Left cardiac atrium (tissue), 4 donors: ENCODE results near the gene PARP3. TPM values are rescaled to one million over a fixed set of nuclear protein-coding genes. Genes with fewer than 3 reads are reported as not detected.
A peak's percentile ranks its signal among the peaks of the same experiment; 100 is the strongest.

Source experiments
- ATAC-seq, 2 donors: fragments of 200-7000 bp; cut with Tn5 transposase; one replicate each; pipeline ENCODE4 v1.9.1; 2020; ENCODE audit warnings: mild to moderate bottlenecking in 2 of 2, moderate library complexity in 2 of 2
- DNase-seq: peaks from one replicate; pipeline ENCODE4 v3.0.0-alpha.2; 2020
- intact Hi-C, 2 donors: fragments of 100-400 bp; cut with DNase I; formaldehyde crosslinking; loops; one replicate each; pipeline versions ENCODE4 v1.14.1 to v1.15.1; 2022 to 2023
- total RNA-seq, 2 donors: library from RNA; stranded (reverse); fragmentation: NEBNext Ultra II Directional; extraction: Animal tissue kit (Norgen Biotek cat#: 25700); gene quantifications; one replicate each; pipeline ENCODE4 v1.2.1, GENCODE V29; 2021
- donor health status: DM: no; HTN: yes; CAD: no.
- donor health status: DM: no; HTN: yes; CAD: no; lungs with severe emphysema.
- donor health status: DM: yes; HTN: yes; CAD: no.
- donor health status: Dilated cardiomyopathy.

The PARP3 gene
- total RNA-seq, 2 donors from 2014 or later: 13.2 to 13.4 TPM

GRCh38 chr3:51932471-51933370, 9.4 kb upstream of the PARP3 start:
- intact Hi-C loops: no loop called here
- no peak for DNase-seq
- ATAC-seq: no peak

DNA sequence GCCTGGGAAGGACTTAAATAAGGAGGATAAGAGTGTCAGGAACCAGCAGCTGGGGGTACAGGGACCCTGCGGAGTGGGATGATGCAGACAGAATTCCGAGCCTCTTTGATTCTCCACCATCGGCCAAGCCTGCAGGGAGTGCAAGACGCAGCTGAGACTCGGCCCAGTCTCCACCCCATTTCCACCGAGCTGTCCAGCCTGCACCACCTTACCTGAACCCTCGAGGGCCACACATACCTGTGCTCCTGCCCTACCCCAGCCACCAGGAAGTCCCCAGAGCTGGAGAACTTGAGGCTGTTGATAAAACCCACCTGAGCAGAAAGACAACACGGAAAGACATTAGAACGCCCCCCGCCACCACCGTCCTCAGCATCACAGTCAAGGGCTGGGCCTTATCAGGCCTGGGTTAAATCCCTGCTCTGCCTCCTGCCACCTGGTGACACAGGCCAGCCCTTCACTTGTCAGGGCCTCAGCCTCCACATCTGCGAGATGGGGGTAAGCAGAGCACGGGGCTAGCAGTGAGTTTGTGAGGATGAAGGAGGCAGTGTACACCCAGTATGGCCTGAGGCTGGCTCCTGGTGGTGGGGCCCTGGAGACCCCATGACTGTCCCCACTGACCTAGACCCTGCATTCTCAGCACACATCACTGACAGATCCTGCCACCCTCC, 8.6 kb upstream of the PARP3 start:
- intact Hi-C loops: no loop called here
- ATAC-seq (no peak), DNase-seq (no peak)

DNA sequence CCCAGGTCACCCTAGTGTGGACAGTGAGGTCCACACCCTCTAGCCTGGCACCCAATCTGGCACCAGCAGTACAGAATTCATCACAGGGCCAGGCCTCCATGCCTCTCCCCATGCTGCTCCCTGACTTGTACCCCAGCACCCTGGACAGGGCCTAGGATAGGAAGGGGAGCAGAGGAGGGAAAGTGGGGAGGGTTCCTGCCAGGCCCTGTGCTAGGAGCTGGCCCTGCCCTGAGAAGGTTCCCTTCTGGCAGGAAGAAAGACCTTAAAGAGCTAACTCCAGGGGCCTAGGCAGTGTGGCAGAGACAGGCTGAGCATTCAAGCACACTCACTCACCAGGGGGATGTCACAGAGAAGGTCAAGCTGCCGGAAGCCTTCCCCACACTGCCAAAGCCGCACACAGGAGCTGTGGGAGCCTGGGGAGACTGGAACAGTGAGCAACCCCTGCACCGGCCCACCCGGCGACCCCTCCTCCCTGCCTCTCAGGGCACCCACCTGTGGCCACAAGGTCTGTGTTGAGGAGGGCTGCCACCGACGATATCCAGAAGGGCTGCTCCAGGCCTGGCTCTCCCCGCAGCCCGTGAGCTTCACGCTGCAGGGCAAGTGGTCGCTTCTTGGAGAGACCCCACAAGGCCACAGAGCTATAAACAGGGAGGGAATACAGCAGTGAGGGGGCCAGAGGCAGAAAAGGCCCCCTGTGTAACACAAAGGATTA, 7.9 kb upstream of the PARP3 start:
- no peak for ATAC-seq
- intact Hi-C loops: no loop called here
- no peak for DNase-seq

GRCh38 chr3:51934991-51935885, 6.9 kb upstream of the PARP3 start:
- ATAC-seq (no peak), DNase-seq (no peak)
- intact Hi-C loops: no loop called here

GRCh38 chr3:51935886-51936755, 6.0 kb upstream of the PARP3 start:
- no peak for ATAC-seq
- no peak for DNase-seq

GRCh38 chr3:51937014-51937413, 5.1 kb upstream of the PARP3 start:
- DNase-seq (no peak), ATAC-seq (no peak)
- intact Hi-C loops: no loop called here

More at GRCh38 chr3:51935886-51936755, 6.0 kb upstream of the PARP3 start:
- intact Hi-C loops: no loop called here

- no peak for DNase-seq
- intact Hi-C loops: no loop called here
- ATAC-seq: no peak
These were observed 4.3 kb upstream of the PARP3 start for GRCh38 chr3:51937611-51938450.

DNA sequence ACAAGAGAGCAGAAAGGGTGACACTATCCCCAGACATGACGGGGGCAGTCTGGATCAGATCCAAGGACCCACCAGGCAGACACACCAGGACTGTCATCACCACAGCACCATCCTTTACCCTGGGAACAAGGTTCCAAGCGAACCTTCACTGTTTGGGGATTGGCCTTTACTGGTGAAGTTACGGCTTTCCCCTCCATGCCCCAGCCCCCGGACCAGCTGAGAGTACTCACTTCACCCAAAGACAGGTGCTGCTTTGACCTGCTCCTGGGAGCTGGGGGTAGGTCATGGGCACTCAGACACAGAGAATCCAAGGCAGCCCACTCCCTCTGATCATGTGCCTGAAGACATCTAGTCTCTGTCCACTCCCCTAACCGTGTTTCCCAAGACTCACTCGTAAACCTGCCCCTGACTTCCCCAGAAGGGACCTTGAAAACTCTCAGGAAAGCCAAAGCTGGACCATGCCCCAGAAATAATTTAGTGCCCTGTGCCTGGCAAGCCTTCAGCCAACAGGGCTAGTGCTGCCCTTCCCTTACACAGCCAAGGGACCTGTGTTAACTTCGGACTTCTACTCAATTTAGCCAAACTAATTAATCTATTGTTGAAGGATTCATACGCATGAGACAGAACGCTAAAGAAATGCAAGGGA, 3.3 kb upstream of the PARP3 start:
- no peak for DNase-seq
- ATAC-seq: no peak

GRCh38 chr3:51940648-51941462, 1.3 kb upstream of the PARP3 start:
- DNase-seq (no peak), ATAC-seq (no peak)
- intact Hi-C loops: no loop called here

More for the DNA sequence above, 3.3 kb upstream of the PARP3 start:
- intact Hi-C loops: no loop called here

DNA sequence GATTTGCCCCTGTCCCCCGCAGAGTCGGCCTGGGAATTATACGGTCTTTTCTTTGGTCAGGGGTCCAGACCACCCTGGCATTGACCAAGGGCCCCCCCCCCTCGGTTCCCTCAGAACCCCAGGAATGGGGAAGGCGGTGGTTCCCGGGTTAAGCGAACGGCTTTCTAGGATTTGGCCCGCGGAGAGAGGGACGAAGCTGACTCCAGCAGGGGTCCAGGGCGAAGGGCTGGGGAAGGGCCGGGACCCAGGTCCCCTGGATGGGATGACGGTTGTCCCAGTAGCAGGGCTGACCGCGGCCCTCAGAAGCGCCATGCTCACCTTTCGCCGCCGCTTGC, 733 bp upstream of the PARP3 start:
- intact Hi-C loops: no loop called here
- ATAC-seq: peak in 1 of 2 donors; percentile 0
- no peak for DNase-seq

GRCh38 chr3:51942603-51943450, 664 bp downstream of the PARP3 start:
- ATAC-seq (peak; percentile 27 to 40), DNase-seq (peak; percentile 72)
- intact Hi-C loops: loop anchor here in 1 of 2 donors (2.0 kb wide), 1 partner anchor 32 kb away; the partner anchor contains the start of genes ABHD14A and ABHD14B

GRCh38 chr3:51943451-51944391, 1.6 kb downstream of the PARP3 start:
- DNase-seq (no peak), ATAC-seq (no peak)
- intact Hi-C loops: loop anchor here in 1 of 2 donors (2.0 kb wide), 1 partner anchor 31 kb away; the partner anchor contains the start of genes ABHD14A and ABHD14B

DNA sequence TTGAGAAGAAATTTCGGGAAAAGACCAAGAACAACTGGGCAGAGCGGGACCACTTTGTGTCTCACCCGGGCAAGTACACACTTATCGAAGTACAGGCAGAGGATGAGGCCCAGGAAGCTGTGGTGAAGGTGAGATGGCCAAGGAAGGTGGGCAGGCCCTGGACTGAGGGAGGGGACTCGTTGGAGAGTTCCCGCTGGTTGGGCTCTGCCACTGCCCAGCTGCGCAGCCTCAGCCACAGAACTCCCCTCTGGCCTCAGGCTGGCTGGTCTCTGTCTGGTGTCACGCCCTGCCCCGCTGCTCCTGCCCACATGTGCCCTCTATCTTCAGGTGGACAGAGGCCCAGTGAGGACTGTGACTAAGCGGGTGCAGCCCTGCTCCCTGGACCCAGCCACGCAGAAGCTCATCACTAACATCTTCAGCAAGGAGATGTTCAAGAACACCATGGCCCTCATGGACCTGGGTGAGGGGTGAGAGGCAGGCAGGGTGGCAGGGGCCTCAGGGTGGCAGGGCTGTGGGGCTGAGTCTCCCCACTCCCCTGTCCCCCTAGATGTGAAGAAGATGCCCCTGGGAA, 2.4 kb downstream of the PARP3 start:
- intact Hi-C loops: no loop called here
- no peak for ATAC-seq

More for the DNA sequence above, 2.4 kb downstream of the PARP3 start:
- no peak for DNase-seq
